Measurements from ENCODE around the gene SPON1.

Gene SPON1

DNA sequence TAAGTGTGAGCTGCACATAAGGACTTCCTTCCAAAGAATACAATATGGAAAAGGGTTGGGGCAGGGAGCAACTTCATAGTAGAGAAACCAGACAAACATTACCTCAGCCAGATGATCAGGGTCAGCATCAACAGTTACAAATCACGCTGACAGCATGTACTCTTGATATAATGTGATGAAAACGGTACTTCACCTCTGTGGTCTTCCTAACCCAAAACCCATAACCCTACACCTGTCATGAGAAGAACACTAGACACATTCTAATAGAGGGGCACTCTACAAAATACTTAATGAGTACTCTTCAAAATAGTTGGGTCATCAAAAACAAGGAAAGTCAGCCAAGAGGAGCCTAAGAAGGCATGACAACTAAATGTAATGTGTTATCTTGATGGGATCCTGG lies 352.6 kb downstream of the SPON1 start:
- no peaks in the 10 kb centered on the region for H3K27me3 ChIP-seq (ENCODE audit: control insufficient read depth in 1 of 2, insufficient read depth in 2 of 2, low read length in 2 of 2)
- H3K36me3 ChIP-seq (ENCODE audit: control insufficient read depth in 2 of 2, insufficient read depth in 2 of 2, low read length in 2 of 2): no peaks in the 10 kb centered on the region
- H3K9ac ChIP-seq (ENCODE audit: low read length in 2 of 2): no peak overlapping the region
- no peaks in the 10 kb centered on the region for H3K9me3 ChIP-seq (ENCODE audit: control insufficient read depth in 2 of 2, low read length in 2 of 2)
- H3K4me3 ChIP-seq (ENCODE audit: low read length in 2 of 2): no peak overlapping the region
- no peak overlapping the region for H3K27ac ChIP-seq (ENCODE audit: low read length)
- H3K4me1 ChIP-seq (ENCODE audit: control insufficient read depth, insufficient read depth, low read length): peaks cover 7% of the 10 kb centered on the region
